GM23338 (cell line): ENCODE results near the gene ENOX1. TPM values are rescaled to one million over a fixed set of nuclear protein-coding genes. Genes with fewer than 3 reads are reported as not detected.

Experiments
- ATAC-seq: fragments of 200-7000 bp; cut with Tn5 transposase; 3 replicates; pipeline ENCODE4 v1.9.1; 2020
- DNase-seq: peaks from one replicate; pipeline ENCODE4 v3.0.0-alpha.2; 2015; ENCODE audit warnings: low spot score
- H2AFZ ChIP-seq: fragments of 200-600 bp; sonication (generic); 2 replicates; pipeline ENCODE4 v1.8.0; 2016; ENCODE audit warnings: antibody characterized with exemption, mild to moderate bottlenecking, moderate library complexity
- H3F3A ChIP-seq: fragments of 200-600 bp; sonication (generic); replicated peaks from 2 replicates; pipeline ENCODE4 v1.8.0; 2017; ENCODE audit warnings: antibody characterized with exemption, mixed run types, low read depth
- H3K27ac ChIP-seq: fragments of 200-600 bp; sonication (generic); 2 replicates; pipeline ENCODE4 v1.6.1; 2016; ENCODE audit warnings: low read depth
- H3K27me3 ChIP-seq: fragments of 200-600 bp; sonication (generic); 2 replicates; pipeline ENCODE4 v1.8.0; 2016; ENCODE audit warnings: mild to moderate bottlenecking, mixed run types, moderate library complexity; ENCODE audit not compliant: insufficient read depth
- H3K36me3 ChIP-seq: fragments of 200-600 bp; sonication (generic); 2 replicates; pipeline ENCODE4 v1.8.0; 2016; ENCODE audit warnings: mild to moderate bottlenecking; ENCODE audit not compliant: insufficient read depth
- H3K4me1 ChIP-seq: fragments of 200-600 bp; sonication (generic); 2 replicates; pipeline ENCODE4 v1.8.0; 2016; ENCODE audit warnings: mild to moderate bottlenecking, moderate library complexity; ENCODE audit not compliant: insufficient read depth
- H3K4me2 ChIP-seq: fragments of 200-600 bp; sonication (generic); 2 replicates; pipeline ENCODE4 v1.7.1; 2017; ENCODE audit warnings: mixed run types
- H3K4me3 ChIP-seq: fragments of 200-600 bp; sonication (generic); 2 replicates; pipeline ENCODE4 v1.6.1; 2016; ENCODE audit warnings: mixed run types
- H3K79me2 ChIP-seq: fragments of 200-600 bp; sonication (generic); replicated peaks from 2 replicates; pipeline ENCODE4 v1.8.0; 2017; ENCODE audit warnings: mild to moderate bottlenecking; ENCODE audit not compliant: insufficient read depth
- H3K9me2 ChIP-seq: fragments of 200-600 bp; sonication (generic); 2 replicates; pipeline ENCODE4 v1.8.0; 2017; ENCODE audit not compliant: insufficient read depth
- H4K20me1 ChIP-seq: fragments of 200-600 bp; sonication (generic); replicated peaks from 2 replicates; pipeline ENCODE4 v1.8.0; 2017; ENCODE audit warnings: mild to moderate bottlenecking; ENCODE audit not compliant: insufficient read depth
- H3K27ac Mint-ChIP-seq: 2 replicates; pipeline ENCODE4 v1.8.0; 2020; ENCODE audit warnings: inconsistent platforms, mild to moderate bottlenecking, moderate library complexity, mixed read lengths
- H3K27me3 Mint-ChIP-seq: 3 replicates; pipeline ENCODE4 v1.8.0; 2022; ENCODE audit warnings: low read depth, mild to moderate bottlenecking, moderate library complexity, mixed read lengths, inconsistent platforms; ENCODE audit not compliant: insufficient read depth, poor library complexity
- H3K36me3 Mint-ChIP-seq: 3 replicates; pipeline ENCODE4 v1.8.0; 2021; ENCODE audit warnings: low read depth, mild to moderate bottlenecking, inconsistent platforms, moderate library complexity, mixed read lengths
- H3K4me1 Mint-ChIP-seq: 3 replicates; pipeline ENCODE4 v1.8.0; 2020; ENCODE audit warnings: mild to moderate bottlenecking, inconsistent platforms, mixed read lengths
- H3K4me3 Mint-ChIP-seq: 3 replicates; pipeline ENCODE4 v1.8.0; 2021; ENCODE audit warnings: moderate library complexity, mild to moderate bottlenecking, inconsistent platforms, mixed read lengths
- H3K9me3 Mint-ChIP-seq: 3 replicates; pipeline ENCODE4 v1.8.0; 2020; ENCODE audit warnings: moderate library complexity, mild to moderate bottlenecking, inconsistent platforms, mixed read lengths
- CTCF ChIP-seq, 2 experiments: fragments of 200-600 bp in 1 of 2; sonication (generic) in 1 of 2; conservative IDR thresholded peaks; 2 replicates each; pipeline versions ENCODE4 v1.5.1 to v1.6.1; 2016 to 2017; ENCODE audit warnings: antibody characterized with exemption in 2 of 2, low read depth in 2 of 2, mild to moderate bottlenecking in 2 of 2, moderate library complexity in 1 of 2
- EZH2phosphoT487 ChIP-seq: fragments of 200-600 bp; sonication (generic); IDR thresholded peaks from one replicate; pipeline ENCODE4 v1.8.1; 2018; ENCODE audit warnings: antibody characterized with exemption; ENCODE audit not compliant: unreplicated experiment
- NANOG ChIP-seq: IDR thresholded peaks from 2 replicates; pipeline ENCODE4 v1.6.1; 2016; ENCODE audit warnings: antibody characterized with exemption, borderline replicate concordance
- POLR2AphosphoS5 ChIP-seq: IDR thresholded peaks from 2 replicates; pipeline ENCODE4 v1.6.1; 2016; ENCODE audit warnings: antibody characterized with exemption, low read depth
- STAT1 ChIP-seq: IDR thresholded peaks from one replicate; pipeline ENCODE4 v1.6.1; 2016; ENCODE audit warnings: antibody characterized with exemption; ENCODE audit not compliant: unreplicated experiment
- polyA plus RNA-seq: library from polyadenylated mRNA; unstranded; fragments of >200 nt; fragmentation: Nextera tagmentation; extraction: Ambion mirVana; gene quantifications from 2 replicates; pipeline ENCODE4 v1.2.1, GENCODE V29; 2016
- total RNA-seq: library from RNA; depleted of rRNA; stranded (reverse); fragments of >200 nt; shearing (Covaris generic); gene quantifications from 2 replicates; pipeline ENCODE4 v1.2.3, GENCODE V29; 2014
- TF ChIP-seq, protein P1 (sequence below): fragments of 250-450 bp; sonication (Bioruptor Pico); IDR thresholded peaks from 2 replicates; pipeline ENCODE4 v1.5.0; 2020; ENCODE audit warnings: mild to moderate bottlenecking, moderate library complexity

The ENOX1 gene
- total and polyA plus RNA-seq, 2 experiments from 2014 or later, result 0.66 to 0.81 TPM

DNA sequence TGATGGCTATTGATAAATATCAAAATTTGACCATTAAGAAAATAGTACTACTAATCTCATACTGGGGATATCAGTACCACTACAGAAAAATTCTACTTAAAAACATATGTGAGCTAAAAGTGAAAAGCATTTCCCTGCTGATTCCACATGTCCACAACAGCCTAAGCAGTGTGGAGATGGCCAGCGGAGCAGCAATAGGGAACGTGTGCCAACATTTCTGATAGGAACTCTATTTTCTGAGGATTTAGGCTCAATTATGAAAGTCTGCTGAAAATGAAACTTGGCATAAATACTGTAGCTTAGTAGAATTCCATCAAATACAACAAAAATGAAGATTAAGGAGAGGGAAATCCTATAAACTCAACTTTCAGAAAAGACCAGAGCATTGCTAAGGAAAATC lies 311.6 kb downstream of the ENOX1 start:
- Mint-ChIP-seq H3K27me3 (no peaks in the 10 kb centered on the region), H3K4me1 (no peaks in the 10 kb centered on the region; the same call in 2 of the 3 replicates), H3K9me3 (no peaks in the 10 kb centered on the region), H3K27ac (no peak overlapping the region), H3K36me3 (no peaks in the 10 kb centered on the region), H3K4me3 (no peak overlapping the region)
- no peaks in the 10 kb centered on the region for H3K36me3 ChIP-seq
- no peak overlapping the region for H3K27ac ChIP-seq
- ATAC-seq (no peak), DNase-seq (no peak)
- no peak overlapping the region for H3K4me3 ChIP-seq
- no peaks in the 10 kb centered on the region for H3K4me1 ChIP-seq
- H4K20me1 ChIP-seq, result no peaks in the 10 kb centered on the region
- H2AFZ ChIP-seq, result no peak overlapping the region
- no peaks in the 10 kb centered on the region for H3K79me2 ChIP-seq
- H3K9me2 ChIP-seq, result no peaks in the 10 kb centered on the region
- no peak for TF ChIP-seq STAT1
- no peak for TF ChIP-seq POLR2AphosphoS5
- TF ChIP-seq, protein P1, sequence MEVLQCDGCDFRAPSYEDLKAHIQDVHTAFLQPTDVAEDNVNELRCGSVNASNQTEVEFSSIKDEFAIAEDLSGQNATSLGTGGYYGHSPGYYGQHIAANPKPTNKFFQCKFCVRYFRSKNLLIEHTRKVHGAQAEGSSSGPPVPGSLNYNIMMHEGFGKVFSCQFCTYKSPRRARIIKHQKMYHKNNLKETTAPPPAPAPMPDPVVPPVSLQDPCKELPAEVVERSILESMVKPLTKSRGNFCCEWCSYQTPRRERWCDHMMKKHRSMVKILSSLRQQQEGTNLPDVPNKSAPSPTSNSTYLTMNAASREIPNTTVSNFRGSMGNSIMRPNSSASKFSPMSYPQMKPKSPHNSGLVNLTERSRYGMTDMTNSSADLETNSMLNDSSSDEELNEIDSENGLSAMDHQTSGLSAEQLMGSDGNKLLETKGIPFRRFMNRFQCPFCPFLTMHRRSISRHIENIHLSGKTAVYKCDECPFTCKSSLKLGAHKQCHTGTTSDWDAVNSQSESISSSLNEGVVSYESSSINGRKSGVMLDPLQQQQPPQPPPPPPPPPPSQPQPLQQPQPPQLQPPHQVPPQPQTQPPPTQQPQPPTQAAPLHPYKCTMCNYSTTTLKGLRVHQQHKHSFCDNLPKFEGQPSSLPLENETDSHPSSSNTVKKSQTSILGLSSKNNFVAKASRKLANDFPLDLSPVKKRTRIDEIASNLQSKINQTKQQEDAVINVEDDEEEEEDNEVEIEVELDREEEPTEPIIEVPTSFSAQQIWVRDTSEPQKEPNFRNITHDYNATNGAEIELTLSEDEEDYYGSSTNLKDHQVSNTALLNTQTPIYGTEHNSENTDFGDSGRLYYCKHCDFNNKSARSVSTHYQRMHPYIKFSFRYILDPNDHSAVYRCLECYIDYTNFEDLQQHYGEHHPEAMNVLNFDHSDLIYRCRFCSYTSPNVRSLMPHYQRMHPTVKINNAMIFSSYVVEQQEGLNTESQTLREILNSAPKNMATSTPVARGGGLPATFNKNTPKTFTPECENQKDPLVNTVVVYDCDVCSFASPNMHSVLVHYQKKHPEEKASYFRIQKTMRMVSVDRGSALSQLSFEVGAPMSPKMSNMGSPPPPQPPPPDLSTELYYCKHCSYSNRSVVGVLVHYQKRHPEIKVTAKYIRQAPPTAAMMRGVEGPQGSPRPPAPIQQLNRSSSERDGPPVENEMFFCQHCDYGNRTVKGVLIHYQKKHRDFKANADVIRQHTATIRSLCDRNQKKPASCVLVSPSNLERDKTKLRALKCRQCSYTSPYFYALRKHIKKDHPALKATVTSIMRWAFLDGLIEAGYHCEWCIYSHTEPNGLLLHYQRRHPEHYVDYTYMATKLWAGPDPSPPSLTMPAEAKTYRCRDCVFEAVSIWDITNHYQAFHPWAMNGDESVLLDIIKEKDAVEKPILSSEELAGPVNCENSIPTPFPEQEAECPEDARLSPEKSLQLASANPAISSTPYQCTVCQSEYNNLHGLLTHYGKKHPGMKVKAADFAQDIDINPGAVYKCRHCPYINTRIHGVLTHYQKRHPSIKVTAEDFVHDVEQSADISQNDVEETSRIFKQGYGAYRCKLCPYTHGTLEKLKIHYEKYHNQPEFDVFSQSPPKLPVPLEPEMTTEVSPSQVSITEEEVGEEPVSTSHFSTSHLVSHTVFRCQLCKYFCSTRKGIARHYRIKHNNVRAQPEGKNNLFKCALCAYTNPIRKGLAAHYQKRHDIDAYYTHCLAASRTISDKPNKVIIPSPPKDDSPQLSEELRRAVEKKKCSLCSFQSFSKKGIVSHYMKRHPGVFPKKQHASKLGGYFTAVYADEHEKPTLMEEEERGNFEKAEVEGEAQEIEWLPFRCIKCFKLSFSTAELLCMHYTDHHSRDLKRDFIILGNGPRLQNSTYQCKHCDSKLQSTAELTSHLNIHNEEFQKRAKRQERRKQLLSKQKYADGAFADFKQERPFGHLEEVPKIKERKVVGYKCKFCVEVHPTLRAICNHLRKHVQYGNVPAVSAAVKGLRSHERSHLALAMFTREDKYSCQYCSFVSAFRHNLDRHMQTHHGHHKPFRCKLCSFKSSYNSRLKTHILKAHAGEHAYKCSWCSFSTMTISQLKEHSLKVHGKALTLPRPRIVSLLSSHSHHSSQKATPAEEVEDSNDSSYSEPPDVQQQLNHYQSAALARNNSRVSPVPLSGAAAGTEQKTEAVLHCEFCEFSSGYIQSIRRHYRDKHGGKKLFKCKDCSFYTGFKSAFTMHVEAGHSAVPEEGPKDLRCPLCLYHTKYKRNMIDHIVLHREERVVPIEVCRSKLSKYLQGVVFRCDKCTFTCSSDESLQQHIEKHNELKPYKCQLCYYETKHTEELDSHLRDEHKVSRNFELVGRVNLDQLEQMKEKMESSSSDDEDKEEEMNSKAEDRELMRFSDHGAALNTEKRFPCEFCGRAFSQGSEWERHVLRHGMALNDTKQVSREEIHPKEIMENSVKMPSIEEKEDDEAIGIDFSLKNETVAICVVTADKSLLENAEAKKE (CRISPR knock-in tag), result no peak
- TF ChIP-seq EZH2phosphoT487, result no peak
- TF ChIP-seq CTCF (conservative IDR thresholded peaks at IDR 0.05; ENCODE audit: low read depth in 2 of 2), result no peak
- TF ChIP-seq NANOG, result no peak
- H3K27me3 ChIP-seq, result no peaks in the 10 kb centered on the region
- no peaks in the 10 kb centered on the region for H3F3A ChIP-seq
- H3K4me2 ChIP-seq, result no peak overlapping the region
